22Rv1 (cell line): ENCODE data around the gene ATP5F1D.

Experiments
- CTCF ChIP-seq: fragments of 450-650 bp; IDR thresholded peaks from 2 replicates; pipeline ENCODE4 v1.5.1; 2017; ENCODE audit warnings: mild to moderate bottlenecking
- ZFX ChIP-seq: fragments of 450-650 bp; IDR thresholded peaks from 2 replicates; pipeline ENCODE4 v1.6.1; 2017; ENCODE audit warnings: antibody characterized with exemption, borderline replicate concordance

DNA sequence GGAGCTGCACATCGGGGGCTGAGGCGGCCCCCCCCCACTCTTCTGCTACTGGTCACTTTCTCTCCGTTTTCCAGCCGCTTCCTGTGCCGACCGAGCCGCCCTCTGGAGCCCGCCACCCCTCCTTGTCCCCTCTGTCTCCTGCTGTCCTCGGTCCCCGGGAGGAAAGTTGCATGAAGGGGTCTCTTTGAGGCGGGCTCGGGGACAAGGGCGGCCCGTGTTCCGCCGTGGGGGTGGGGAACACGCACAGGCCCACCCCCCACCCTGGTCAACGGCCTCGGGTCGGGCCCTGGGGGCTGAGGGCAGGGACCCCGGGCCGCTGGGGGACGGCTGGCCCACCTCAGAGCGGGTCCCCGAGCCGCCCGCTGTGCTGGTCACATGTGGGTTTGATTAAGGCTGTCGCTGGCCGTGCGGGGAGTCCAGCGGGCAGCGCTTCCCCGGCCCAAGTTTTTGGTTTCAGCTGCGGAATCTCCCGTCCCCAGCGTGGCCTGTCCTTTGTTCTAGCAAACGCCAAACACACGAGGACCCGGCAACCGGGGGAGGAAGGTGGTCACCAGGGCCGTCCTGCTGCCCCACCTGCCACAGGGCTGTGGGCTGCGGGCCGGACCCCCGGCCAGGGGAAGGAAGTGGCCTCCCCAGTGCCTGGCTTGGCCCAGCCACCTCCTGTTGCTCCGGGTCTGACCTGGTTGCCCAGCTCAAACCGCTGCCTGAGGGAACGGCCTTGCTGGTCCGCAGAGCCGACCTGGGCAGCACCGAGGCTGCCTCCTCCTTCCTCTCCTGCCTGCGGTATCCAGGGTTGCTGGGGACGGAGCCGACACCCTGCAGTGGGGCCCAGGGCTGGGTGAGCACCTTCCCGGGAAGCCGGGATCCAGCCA, 46.0 kb downstream of the ATP5F1D start:
- TF ChIP-seq CTCF (no peak), ZFX (no peak)
